ENCODE results near the gene PTDSS2.
"Not testable (repeated sequence)": the region's sequence is repeated elsewhere in the genome, so short reads cannot be mapped to it uniquely, and the experiment has no call there.

The PTDSS2 gene

DNA sequence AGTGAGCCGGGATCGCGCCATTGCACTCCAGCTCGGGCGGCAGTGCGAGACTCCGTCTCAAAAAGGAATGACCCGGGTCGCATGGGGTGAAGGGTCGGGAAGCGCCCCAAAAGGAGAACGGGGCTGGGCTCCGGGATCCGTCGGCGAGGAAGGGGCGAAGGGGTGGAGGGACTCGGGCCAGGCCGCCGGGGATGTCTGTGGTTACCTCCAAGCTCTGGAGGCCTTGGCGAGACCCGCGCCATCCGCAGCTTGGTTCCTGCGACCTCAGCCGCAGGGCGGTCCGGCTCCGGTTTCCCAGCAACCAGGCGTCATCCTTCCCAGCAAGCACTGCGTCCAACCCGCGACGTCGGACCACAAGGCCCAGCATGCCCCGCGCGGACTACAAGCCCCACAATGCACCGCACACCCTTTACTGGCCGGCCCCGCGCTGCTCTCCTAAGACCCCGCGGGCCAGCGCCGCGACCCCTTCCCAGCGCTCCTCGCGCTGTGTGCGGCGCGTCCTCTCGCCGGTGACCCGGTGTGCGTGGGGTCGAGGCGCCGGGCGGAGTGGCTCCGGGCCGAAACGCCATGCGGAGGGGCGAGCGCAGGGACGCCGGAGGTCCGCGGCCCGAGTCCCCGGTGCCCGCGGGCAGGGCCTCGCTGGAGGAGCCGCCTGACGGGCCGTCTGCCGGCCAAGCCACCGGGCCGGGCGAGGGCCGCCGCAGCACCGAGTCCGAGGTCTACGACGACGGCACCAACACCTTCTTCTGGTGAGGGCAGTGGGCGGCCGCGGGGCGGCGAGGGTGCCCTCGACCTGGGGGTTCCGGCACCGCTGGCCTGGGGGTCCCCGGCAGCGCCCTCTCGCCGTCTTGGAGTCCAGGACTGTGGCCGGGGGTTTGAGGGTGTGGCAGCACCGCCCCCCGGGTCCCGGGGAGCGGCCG lies at the start of gene PTDSS2:
Gene PTDSS2 (plus strand): TSS at position 391 of the 920 bp plus-strand sequence. CDS start 177 bp downstream, at position 568.
- peak; percentile 95 for DNase-seq (ENCODE audit: low read depth)

DNA sequence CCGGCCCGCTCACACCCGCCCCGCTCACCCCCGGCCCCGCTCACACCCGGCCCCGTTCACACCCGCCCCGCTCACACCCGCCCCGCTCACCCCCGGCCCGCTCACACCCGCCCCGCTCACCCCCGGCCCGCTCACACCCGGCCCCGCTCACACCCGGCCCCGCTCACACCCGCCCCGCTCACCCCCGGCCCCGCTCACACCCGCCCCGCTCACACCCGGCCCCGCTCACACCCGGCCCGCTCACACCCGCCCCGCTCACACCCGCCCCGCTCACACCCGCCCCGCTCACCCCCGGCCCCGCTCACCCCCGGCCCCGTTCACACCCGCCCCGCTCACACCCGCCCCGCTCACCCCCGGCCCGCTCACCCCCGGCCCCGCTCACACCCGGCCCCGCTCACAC lies 48.9 kb upstream of the PTDSS2 start:
- not testable (repeated sequence) for DNase-seq (ENCODE audit: low read depth)

GRCh38 chr11:403021-403760 lies 46.9 kb upstream of the PTDSS2 start:
- no peak for DNase-seq (ENCODE audit: low read depth)

DNA sequence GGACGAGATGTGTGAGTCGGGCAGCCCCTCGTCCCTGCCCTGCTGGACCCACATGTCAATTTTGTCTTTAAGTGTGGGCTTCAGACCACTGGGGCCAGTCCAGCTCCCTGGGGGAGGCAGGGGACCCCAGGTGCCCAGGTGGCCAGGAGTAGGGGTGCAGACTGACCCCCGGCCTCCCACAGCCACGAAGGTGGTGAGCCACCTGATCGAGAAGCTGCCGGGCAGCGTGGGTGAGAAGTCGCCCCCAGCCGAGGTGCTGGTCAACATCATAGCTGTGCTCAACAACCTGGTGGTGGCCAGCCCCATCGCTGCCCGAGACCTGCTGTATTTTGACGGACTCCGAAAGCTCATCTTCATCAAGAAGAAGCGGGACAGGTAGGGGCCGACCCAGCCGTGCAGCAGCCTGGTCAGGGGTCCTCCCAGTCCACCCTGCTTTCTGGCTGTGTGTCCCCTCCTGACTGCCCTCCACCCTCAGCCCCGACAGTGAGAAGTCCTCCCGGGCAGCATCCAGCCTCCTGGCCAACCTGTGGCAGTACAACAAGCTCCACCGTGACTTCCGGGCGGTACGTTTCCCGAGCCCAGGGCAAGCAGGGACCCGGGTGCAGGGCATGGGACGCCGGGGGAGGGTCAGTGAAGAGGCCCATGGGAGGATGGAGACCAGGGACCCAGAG lies 46.2 kb upstream of the PTDSS2 start:
- no peak for DNase-seq (ENCODE audit: low read depth)

DNA sequence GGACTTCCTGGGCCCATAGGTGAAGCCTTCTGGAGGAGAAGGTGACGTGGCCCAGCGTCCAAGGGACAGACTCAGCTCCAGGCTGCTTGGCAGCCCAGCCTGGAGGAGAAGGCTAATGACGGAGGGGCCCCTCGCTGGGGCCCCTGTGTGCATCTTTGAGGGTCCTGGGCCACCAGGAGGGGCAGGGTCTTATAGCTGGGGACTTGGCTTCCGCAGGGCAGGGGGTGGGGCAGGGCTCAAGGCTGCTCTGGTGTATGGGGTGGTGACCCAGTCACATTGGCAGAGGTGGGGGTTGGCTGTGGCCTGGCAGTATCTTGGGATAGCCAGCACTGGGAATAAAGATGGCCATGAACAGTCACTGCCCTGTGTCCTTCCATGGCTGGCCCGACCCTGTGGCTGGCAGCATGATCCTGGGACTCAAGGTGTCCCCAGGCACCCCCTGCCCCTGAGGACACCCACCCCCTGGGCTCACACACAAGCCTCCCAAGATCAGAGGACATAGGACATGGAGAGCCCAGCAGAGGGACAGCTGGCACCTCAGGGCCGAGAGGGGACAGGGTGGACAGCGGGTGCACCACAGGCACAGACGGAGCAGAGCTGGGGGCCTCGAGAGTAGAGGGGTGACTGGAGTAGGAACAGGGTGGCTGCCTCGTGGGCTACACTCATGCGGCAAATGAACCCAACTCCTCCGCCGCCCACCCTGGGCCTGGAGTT lies 45.4 kb upstream of the PTDSS2 start:
- DNase-seq (ENCODE audit: low read depth) = no peak

GRCh38 chr11:405323-405953 lies 44.6 kb upstream of the PTDSS2 start:
- DNase-seq (ENCODE audit: low read depth) = peak; percentile 16

DNA sequence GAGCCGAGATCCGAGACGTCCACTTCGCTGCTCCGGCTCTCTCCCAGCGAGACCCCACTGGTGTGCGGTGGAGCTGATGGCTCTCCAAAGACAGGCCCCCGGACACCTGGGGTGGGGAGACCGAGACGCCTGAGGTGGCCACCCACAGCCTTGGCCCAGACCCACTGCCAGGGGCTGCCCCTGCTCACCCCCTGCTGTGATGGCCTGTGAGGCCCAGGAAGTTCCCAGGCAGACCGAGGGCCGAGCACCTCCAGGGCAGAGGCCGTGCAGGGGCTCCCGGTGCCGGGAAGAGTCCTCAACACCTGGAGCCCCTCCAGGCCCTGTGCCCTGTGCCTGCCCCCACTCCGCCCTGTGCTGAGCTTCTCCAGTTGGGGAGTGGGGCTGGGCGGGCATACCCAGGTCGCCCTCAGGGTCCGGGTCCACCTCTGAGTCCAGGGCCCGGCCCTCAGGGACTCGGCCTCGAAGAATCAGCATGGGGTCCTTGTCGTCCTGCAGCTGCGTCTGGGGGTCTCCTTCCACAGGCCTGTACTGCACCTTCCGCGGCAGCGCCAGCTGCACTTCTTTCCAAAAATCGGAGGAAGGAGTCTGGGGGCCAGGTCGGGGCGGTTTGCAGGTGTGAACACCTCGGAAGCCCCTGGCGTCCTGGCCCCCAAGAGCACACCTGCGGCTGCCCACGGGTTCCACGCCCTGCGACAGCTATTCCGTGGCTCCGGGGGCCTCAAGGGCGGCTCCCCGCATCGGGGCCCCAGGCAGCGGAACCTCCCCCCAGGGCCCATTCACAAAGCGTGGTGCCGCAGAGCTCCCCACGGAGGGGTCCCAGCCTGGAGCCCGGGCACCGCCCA lies 43.9 kb upstream of the PTDSS2 start:
- no peak for DNase-seq (ENCODE audit: low read depth)

- peak; percentile 90 for DNase-seq (ENCODE audit: low read depth)
These were observed 43.1 kb upstream of the PTDSS2 start for GRCh38 chr11:406796-407650.

- DNase-seq (ENCODE audit: low read depth) = no peak
These were observed 42.4 kb upstream of the PTDSS2 start for GRCh38 chr11:407651-408123.

DNA sequence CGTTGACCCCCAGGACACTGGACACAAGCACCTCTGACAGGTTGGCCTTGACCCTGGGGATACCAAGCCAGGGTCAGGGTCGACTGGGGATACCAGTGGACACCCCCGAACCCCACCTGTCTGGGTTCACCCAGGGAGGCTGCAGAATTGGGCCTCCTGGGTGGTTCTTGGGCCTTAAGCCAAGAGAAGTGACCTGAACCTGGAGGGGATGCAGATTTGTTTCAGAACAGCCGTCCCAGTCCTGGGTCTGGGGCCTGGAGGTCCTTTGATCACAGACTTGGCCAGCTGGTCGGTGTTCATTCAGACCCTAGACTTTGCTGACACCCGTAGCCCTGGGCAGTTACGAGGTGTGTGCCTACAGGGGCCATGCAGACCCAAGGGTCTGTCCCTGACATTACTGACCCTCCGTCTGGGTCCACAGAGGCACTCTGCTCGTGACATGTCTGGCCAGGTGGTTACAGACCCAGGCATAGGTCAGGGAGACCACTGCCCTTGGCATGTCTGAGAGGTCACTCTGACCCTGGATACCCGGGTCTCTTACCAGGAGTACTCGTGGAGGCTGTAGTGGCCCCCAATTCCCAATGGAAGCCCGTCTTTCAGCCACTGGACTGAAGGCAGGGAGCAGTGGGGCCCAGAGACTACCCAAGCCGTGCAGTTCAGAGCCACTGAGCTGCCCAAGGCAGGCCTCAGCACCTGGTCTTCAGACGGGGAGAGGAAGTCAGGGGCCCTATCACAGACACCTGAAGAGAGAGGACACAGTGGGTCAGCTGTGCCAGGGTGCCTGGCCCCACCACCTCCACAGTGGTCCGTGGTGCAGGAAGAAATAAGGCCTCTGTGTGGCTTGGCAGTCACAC lies 41.7 kb upstream of the PTDSS2 start:
- no peak for DNase-seq (ENCODE audit: low read depth)

GRCh38 chr11:409008-409599 lies 41.0 kb upstream of the PTDSS2 start:
- DNase-seq (ENCODE audit: low read depth) = no peak

GRCh38 chr11:409600-410483 lies 40.2 kb upstream of the PTDSS2 start:
- DNase-seq (ENCODE audit: low read depth) = no peak

- DNase-seq (ENCODE audit: low read depth) = not testable (repeated sequence)
These were observed 39.4 kb upstream of the PTDSS2 start for GRCh38 chr11:410711-411110.

DNA sequence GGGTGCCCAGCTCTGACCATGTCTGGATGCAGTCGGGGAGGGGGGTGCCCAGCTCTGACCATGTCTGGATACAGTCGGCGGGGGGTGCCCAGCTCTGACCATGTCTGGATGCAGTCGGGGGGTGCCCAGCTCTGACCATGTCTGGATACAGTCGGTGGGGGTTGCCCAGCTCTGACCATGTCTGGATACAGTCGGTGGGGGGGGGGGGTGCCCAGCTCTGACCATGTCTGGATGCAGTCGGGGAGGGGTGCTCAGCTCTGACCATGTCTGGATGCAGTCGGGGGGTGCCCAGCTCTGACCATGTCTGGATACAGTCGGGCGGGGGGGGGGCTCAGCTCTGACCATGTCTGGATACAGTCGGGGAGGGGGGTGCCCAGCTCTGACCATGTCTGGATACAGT lies 38.6 kb upstream of the PTDSS2 start:
- not testable (repeated sequence) for DNase-seq (ENCODE audit: low read depth)

DNA sequence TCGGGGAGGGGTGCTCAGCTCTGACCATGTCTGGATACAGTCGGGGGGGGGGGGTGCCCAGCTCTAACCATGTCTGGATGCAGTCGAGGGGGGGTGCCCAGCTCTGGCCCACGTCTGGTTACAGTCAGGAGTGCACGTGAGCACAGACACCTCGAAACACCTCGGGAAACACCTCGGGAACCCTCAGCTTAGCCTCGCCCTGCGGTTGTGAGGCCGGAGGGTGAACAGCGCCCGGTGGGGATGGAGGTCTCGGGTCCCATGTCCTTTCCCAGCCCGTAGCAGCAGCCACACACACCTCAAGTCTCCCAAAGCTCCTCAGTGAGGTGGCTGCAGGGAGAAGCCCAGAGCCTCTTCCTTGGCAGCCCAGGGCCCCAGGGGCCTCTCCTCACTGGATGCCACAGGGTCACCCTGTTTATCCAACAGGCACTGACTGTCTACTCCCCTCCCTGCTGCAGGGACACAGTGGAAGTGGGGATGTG lies 37.4 kb upstream of the PTDSS2 start:
- no peak for DNase-seq (ENCODE audit: low read depth)

Measured in EH (cell line).